H1 (cell line): ENCODE data around the gene CD300LG. TPM values are rescaled to one million over a fixed set of nuclear protein-coding genes. Genes with fewer than 3 reads are reported as not detected.
"Not testable (repeated sequence)": the region's sequence is repeated elsewhere in the genome, so short reads cannot be mapped to it uniquely, and the experiment has no call there.

Experiments
- CTCF ChIA-PET: fragments of 300-600 bp; sonication (Branson Sonifier 250); formaldehyde crosslinking; loops from one replicate; lab custom pipeline; 2021; ENCODE audit not compliant: partially characterized antibody; lab: Charles Lee
- POLR2A ChIA-PET: fragments of 300-600 bp; sonication (Branson Sonifier 250); formaldehyde crosslinking; loops from one replicate; lab custom pipeline; 2021; ENCODE audit warnings: inconsistent platforms; ENCODE audit not compliant: partially characterized antibody; lab: Charles Lee
- DNase-seq, 2 experiments: peaks; one replicate each; pipeline versions ENCODE4 v3.0.0 to v3.0.0-alpha.2; 2010 to 2022; ENCODE audit warnings: low spot score in 2 of 2, low read depth in 1 of 2, mixed read lengths in 1 of 2
- FAIRE-seq: peaks from 2 replicates; lab custom pipeline; 2011; peaks lifted over from hg19 to GRCh38; lab: Jason Lieb, UNC
- H2AFZ ChIP-seq: 2 replicates; pipeline ENCODE4 v1.8.1; 2012; ENCODE audit warnings: low read length, inconsistent platforms
- H2AK5ac ChIP-seq: 2 replicates; pipeline ENCODE4 v1.6.1; 2013; ENCODE audit warnings: low read depth, low read length
- H2BK120ac ChIP-seq: replicated peaks from 2 replicates; pipeline ENCODE3; 2013; ENCODE audit warnings: low read depth, low read length, inconsistent platforms
- H2BK12ac ChIP-seq: 2 replicates; pipeline ENCODE4 v1.6.1; 2013; ENCODE audit warnings: low read depth, low read length
- H2BK15ac ChIP-seq: 2 replicates; pipeline ENCODE4 v1.6.1; 2013; ENCODE audit warnings: low read length
- H2BK20ac ChIP-seq: 2 replicates; pipeline ENCODE4 v1.6.1; 2013; ENCODE audit warnings: low read length
- H2BK5ac ChIP-seq: 2 replicates; pipeline ENCODE4 v1.6.1; 2013; ENCODE audit warnings: low read depth, low read length
- H3K14ac ChIP-seq: 2 replicates; pipeline ENCODE4 v1.6.1; 2013; ENCODE audit warnings: inconsistent platforms; ENCODE audit not compliant: insufficient read length
- H3K18ac ChIP-seq: 2 replicates; pipeline ENCODE4 v1.6.1; 2013; ENCODE audit warnings: low read length; ENCODE audit errors: extremely low read depth
- H3K23ac ChIP-seq: 2 replicates; pipeline ENCODE4 v1.6.1; 2013; ENCODE audit warnings: inconsistent platforms; ENCODE audit not compliant: insufficient read length
- H3K23me2 ChIP-seq: 2 replicates; pipeline ENCODE4 v1.6.1; 2013; ENCODE audit warnings: low read depth, low read length
- H3K27ac ChIP-seq: 2 replicates; pipeline ENCODE4 v1.6.1; 2011; ENCODE audit warnings: low read depth, low read length, inconsistent platforms
- H3K27me3 ChIP-seq, 4 experiments: replicated peaks in 1 of 4; 1 replicate in 1 of 4; 2 replicates in 3 of 4; pipeline versions ENCODE4 v1.6.1 to v1.8.1; 2011 to 2013; ENCODE audit warnings: low read length in 3 of 4, mild to moderate bottlenecking in 3 of 4, inconsistent platforms in 2 of 4, mixed read lengths in 2 of 4, moderate library complexity in 1 of 4; ENCODE audit not compliant: control insufficient read depth in 3 of 4, insufficient read depth in 3 of 4; ENCODE audit errors: extremely low read depth in 1 of 4
- H3K36me3 ChIP-seq, 4 experiments: 2 replicates each; pipeline versions ENCODE4 v1.6.1 to v1.8.1; 2011 to 2013; ENCODE audit warnings: mild to moderate bottlenecking in 4 of 4, low read length in 3 of 4, moderate library complexity in 2 of 4, control low read depth in 1 of 4, inconsistent platforms in 1 of 4; ENCODE audit not compliant: insufficient read depth in 4 of 4, control insufficient read depth in 2 of 4
- H3K4ac ChIP-seq: replicated peaks from 2 replicates; pipeline ENCODE3; 2013; ENCODE audit warnings: low read length, low read depth, mixed read lengths, inconsistent platforms; ENCODE audit not compliant: insufficient read length
- H3K4me1 ChIP-seq, 4 experiments: replicated peaks in 1 of 4; 1 replicate in 1 of 4; 2 replicates in 3 of 4; pipeline versions ENCODE4 v1.6.1 to v1.8.1; 2011 to 2013; ENCODE audit warnings: low read length in 3 of 4, inconsistent platforms in 2 of 4, mixed read lengths in 1 of 4; ENCODE audit not compliant: insufficient read depth in 4 of 4, control insufficient read depth in 3 of 4
- H3K4me2 ChIP-seq, 2 experiments: 2 replicates each; pipeline versions ENCODE4 v1.6.1 to v1.8.1; 2011 to 2013; ENCODE audit warnings: low read depth in 2 of 2, low read length in 2 of 2, control low read depth in 1 of 2, inconsistent platforms in 1 of 2, mild to moderate bottlenecking in 1 of 2; ENCODE audit not compliant: insufficient read depth in 1 of 2
- H3K4me3 ChIP-seq, 4 experiments: fragments of 200-600, 300-600 bp in 1 of 4; sonication (generic), shearing (Covaris generic), sonication (Bioruptor Twin) in 1 of 4; 2 replicates each; pipeline versions ENCODE4 v1.5.1 to v1.8.1; 2011 to 2016; ENCODE audit warnings: low read length in 4 of 4, low read depth in 3 of 4, control low read depth in 2 of 4, inconsistent platforms in 2 of 4, mild to moderate bottlenecking in 2 of 4, mixed read lengths in 1 of 4, moderate library complexity in 1 of 4; ENCODE audit not compliant: insufficient read depth in 2 of 4; ENCODE audit errors: extremely low read depth in 1 of 4
- H3K56ac ChIP-seq: replicated peaks from 2 replicates; pipeline ENCODE3; 2013; ENCODE audit warnings: low read depth, mild to moderate bottlenecking, mixed read lengths, low read length, inconsistent platforms; ENCODE audit not compliant: insufficient read length
- H3K79me1 ChIP-seq: 2 replicates; pipeline ENCODE4 v1.6.1; 2013; ENCODE audit warnings: low read depth, low read length, control low read depth
- H3K79me2 ChIP-seq, 2 experiments: 2 replicates each; pipeline versions ENCODE4 v1.6.1 to v1.8.1; 2012 to 2013; ENCODE audit warnings: low read length in 2 of 2, mild to moderate bottlenecking in 2 of 2, inconsistent platforms in 1 of 2; ENCODE audit not compliant: insufficient read depth in 2 of 2, control insufficient read depth in 1 of 2
- H3K9ac ChIP-seq, 4 experiments: replicated peaks in 1 of 4; 1 replicate in 1 of 4; 2 replicates in 3 of 4; pipeline versions ENCODE4 v1.6.1 to v1.8.1; 2011 to 2013; ENCODE audit warnings: low read depth in 3 of 4, low read length in 3 of 4, control low read depth in 2 of 4, mild to moderate bottlenecking in 2 of 4, moderate library complexity in 2 of 4, inconsistent platforms in 1 of 4; ENCODE audit errors: extremely low read depth in 1 of 4
- H3K9me3 ChIP-seq, 2 experiments: 2 replicates each; pipeline versions ENCODE4 v1.6.1 to v1.8.1; 2012 to 2013; ENCODE audit warnings: mild to moderate bottlenecking in 2 of 2, moderate library complexity in 2 of 2, control low read depth in 1 of 2, inconsistent platforms in 1 of 2, low read depth in 1 of 2, low read length in 1 of 2, mixed read lengths in 1 of 2; ENCODE audit not compliant: insufficient read depth in 2 of 2
- H4K20me1 ChIP-seq, 2 experiments: replicated peaks in 1 of 2; 2 replicates each; pipeline versions ENCODE3 to v1.8.1; 2011 to 2013; ENCODE audit warnings: inconsistent platforms in 2 of 2, low read length in 2 of 2, mild to moderate bottlenecking in 1 of 2; ENCODE audit not compliant: insufficient read depth in 2 of 2, control insufficient read depth in 1 of 2
- H4K5ac ChIP-seq: 2 replicates; pipeline ENCODE4 v1.6.1; 2013; ENCODE audit warnings: low read length, low read depth, mixed read lengths, inconsistent platforms; ENCODE audit not compliant: insufficient read length
- H4K8ac ChIP-seq: 2 replicates; pipeline ENCODE4 v1.8.0; 2013; ENCODE audit warnings: mild to moderate bottlenecking, moderate library complexity, low read length, inconsistent platforms; ENCODE audit not compliant: insufficient read depth; ENCODE audit errors: extremely low read depth
- H4K91ac ChIP-seq: replicated peaks from 2 replicates; pipeline ENCODE3; 2013; ENCODE audit warnings: low read length, mixed read lengths, inconsistent platforms; ENCODE audit not compliant: insufficient read length
- EP300 ChIP-seq, 2 experiments: IDR thresholded peaks; 1 replicate in 1 of 2; 2 replicates in 1 of 2; pipeline ENCODE4 v1.6.1; 2011 to 2012; ENCODE audit warnings: low read depth in 2 of 2, low read length in 2 of 2, mild to moderate bottlenecking in 2 of 2, borderline replicate concordance in 1 of 2, inconsistent platforms in 1 of 2, moderate library complexity in 1 of 2
- MAFK ChIP-seq: IDR thresholded peaks from 2 replicates; pipeline ENCODE4 v1.6.1; 2012; ENCODE audit warnings: low read depth, mild to moderate bottlenecking, improper control_type of control experiment, low read length
- SIX5 ChIP-seq: IDR thresholded peaks from 2 replicates; pipeline ENCODE4 v1.6.1; 2011; ENCODE audit warnings: mild to moderate bottlenecking, low read depth, low read length
- SP2 ChIP-seq: IDR thresholded peaks from 2 replicates; pipeline ENCODE4 v1.6.1; 2012; ENCODE audit warnings: mild to moderate bottlenecking, low read length, inconsistent platforms
- WGBS, 2 experiments: shearing (Covaris generic) in 1 of 2; methylation state at CpG; one replicate each; pipeline versions ENCODE4 v1.1.6 to v1.1.7; 2013 to 2015; ENCODE audit warnings: low lambda C conversion rate in 2 of 2, mixed read lengths in 2 of 2, inconsistent platforms in 1 of 2, low coverage in 1 of 2, missing lambda C conversion rate in 1 of 2; ENCODE audit not compliant: insufficient replicate concordance in 2 of 2, insufficient coverage in 1 of 2, insufficient read length in 1 of 2; ENCODE audit errors: extremely low coverage in 1 of 2, missing lambda C conversion rate in 1 of 2; 5-methylcytosine and 5-hydroxymethylcytosine counted together
- polyA plus RNA-seq, 7 experiments: library from polyadenylated mRNA; depleted of rRNA in 3 of 7; stranded (reverse) in 5 of 7; unstranded in 2 of 7; fragments of >200 nt in 5 of 7; fragments of 200-250 nt in 2 of 7; gene quantifications; 1 replicate in 5 of 7; 2 replicates in 1 of 7; 4 replicates in 1 of 7; pipeline versions ENCODE4 v1.2.1 to v1.2.3, GENCODE V29; 2011 to 2013; ENCODE audit warnings: missing spikeins in 2 of 7, mixed read lengths in 2 of 7
- total RNA-seq: library from RNA; stranded (reverse); fragmentation: NEBNext Ultra II Directional; extraction: Animal tissue kit (Norgen Biotek cat#: 25700); gene quantifications from 2 replicates; pipeline ENCODE4 v1.2.1, GENCODE V29; 2021

CD300LG gene
- total and polyA plus RNA-seq, 2 of the 8 experiments (the other 6 are each of a cell fraction or from before 2014, with no cell fraction given), result 0.06 TPM; not detected in 1

- TF ChIP-seq MAFK (no peak), SP2 (no peak), SIX5 (no peak), EP300 (IDR thresholded peaks at IDR 0.05; ENCODE audit: borderline replicate concordance in 1 of 2, low read depth in 2 of 2, low read length in 2 of 2) (no peak)
Observed at GRCh38 chr17:43868226-43868994, 21.4 kb downstream of the CD300LG start (continued).

DNA sequence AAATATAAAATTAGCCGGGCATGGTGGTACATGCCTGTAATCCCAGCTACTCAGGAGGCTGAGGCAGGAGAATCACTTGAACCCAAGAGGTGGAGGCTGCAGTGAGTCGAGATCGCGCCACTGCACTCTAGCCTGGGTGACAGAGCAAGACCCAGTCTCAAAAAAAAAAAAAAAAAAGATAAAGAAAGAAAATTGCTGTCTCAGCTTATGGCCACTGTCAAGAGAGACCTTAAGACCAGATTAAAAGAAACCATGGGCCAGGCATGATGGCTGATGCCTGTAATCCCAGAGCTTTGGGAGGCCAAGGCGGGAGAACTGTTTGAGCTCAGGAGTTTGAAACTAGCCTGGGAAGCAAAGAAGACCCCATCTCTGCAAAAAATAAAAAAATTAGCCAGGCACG lies 22.1 kb downstream of the CD300LG start:
- H2AFZ ChIP-seq, H4K5ac ChIP-seq, H3K4me2 ChIP-seq, H4K8ac ChIP-seq, H3K79me1 ChIP-seq, H3K56ac ChIP-seq, H2BK15ac ChIP-seq, H3K4me1 ChIP-seq, H2BK20ac ChIP-seq, H3K27ac ChIP-seq, FAIRE-seq, H3K79me2 ChIP-seq, H2BK12ac ChIP-seq, H3K23me2 ChIP-seq, DNase-seq, H3K4me3 ChIP-seq, H3K23ac ChIP-seq, H3K36me3 ChIP-seq, H3K4ac ChIP-seq, H4K91ac ChIP-seq, H3K18ac ChIP-seq, H3K9ac ChIP-seq, H2AK5ac ChIP-seq, H3K9me3 ChIP-seq, H2BK120ac ChIP-seq, H4K20me1 ChIP-seq, H3K14ac ChIP-seq, H2BK5ac ChIP-seq, H3K27me3 ChIP-seq: not testable (repeated sequence)
- POLR2A ChIA-PET, result interaction anchor here (1.7 kb wide), 1 partner anchor 9 kb away, joined by 5 read pairs; no protein-coding TSS in a partner anchor
- CTCF ChIA-PET, result interaction anchor here (0.6 to 6.6 kb wide), 5 partner anchors 9 to 387 kb away, joined by 3 to 61 read pairs (median 3); no protein-coding TSS in a partner anchor
- WGBS, 2 experiments, result 80% methylated on average over 3 of the region's 6 CpGs; no CpG with 5 or more reads in 1 of the 2 experiments
